ENCODE results near the gene OTX1. TPM values are rescaled to one million over a fixed set of nuclear protein-coding genes. Genes with fewer than 3 reads are reported as not detected.
A peak's percentile ranks its signal among the peaks of the same experiment; 100 is the strongest.

Gene OTX1
- total and polyA plus RNA-seq, 2 of the 8 experiments (the other 6 are each of a cell fraction or from before 2014, with no cell fraction given), result 0.24 to 3.3 TPM

DNA sequence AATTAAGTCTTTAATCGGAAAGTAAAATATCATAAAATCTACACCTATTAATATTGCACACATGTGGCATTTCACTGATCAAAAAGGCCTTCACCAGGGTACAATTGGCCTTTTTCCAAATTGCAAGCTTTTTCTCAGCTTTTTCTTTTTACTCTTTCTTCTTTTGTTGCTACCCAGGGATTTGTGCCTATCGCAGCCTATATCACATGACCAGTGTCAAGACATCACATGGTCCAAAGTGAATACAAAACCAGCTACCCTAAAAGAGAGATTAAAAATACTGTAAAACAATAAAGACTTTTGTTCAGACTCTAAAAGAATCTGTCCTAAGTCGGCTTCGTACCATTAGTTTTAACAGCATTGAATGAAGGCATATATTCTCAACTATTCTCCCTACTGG, 15.0 kb upstream of the OTX1 start:
- Histone ChIP-seq H3K79me1 (ENCODE audit: low read depth, low read length) (no peaks in the 10 kb centered on the region), H2BK12ac (ENCODE audit: low read depth, low read length) (no peak overlapping the region), H3K9ac (replicated peaks in 1 of 4; ENCODE audit: extremely low read depth in 1 of 4, low read depth in 3 of 4, low read length in 3 of 4) (no peak overlapping the region), H3K4me3 (ENCODE audit: extremely low read depth in 1 of 4, insufficient read depth in 2 of 4, low read depth in 3 of 4, low read length in 4 of 4) (no peak overlapping the region), H4K20me1 (replicated peaks in 1 of 2; ENCODE audit: control insufficient read depth in 1 of 2, insufficient read depth in 2 of 2, low read length in 2 of 2) (no peaks in the 10 kb centered on the region), H2AFZ (ENCODE audit: low read length) (no peak overlapping the region), H4K5ac (ENCODE audit: insufficient read length, low read depth, low read length) (no peak overlapping the region), H3K79me2 (ENCODE audit: control insufficient read depth in 1 of 2, insufficient read depth in 2 of 2, low read length in 2 of 2) (no peaks in the 10 kb centered on the region), H3K9me3 (ENCODE audit: insufficient read depth in 2 of 2, low read depth in 1 of 2, low read length in 1 of 2) (no peaks in the 10 kb centered on the region), H3K27ac (ENCODE audit: low read depth, low read length) (no peak overlapping the region), H4K8ac (ENCODE audit: extremely low read depth, insufficient read depth, low read length) (no peak overlapping the region; the same call in 1 of the 2 replicates), H3K23me2 (ENCODE audit: low read depth, low read length) (no peaks in the 10 kb centered on the region; the same call in 1 of the 2 replicates), H2BK15ac (ENCODE audit: low read length) (no peak overlapping the region), H3K56ac (replicated peaks; ENCODE audit: insufficient read length, low read depth, low read length) (no peak overlapping the region), H3K23ac (ENCODE audit: insufficient read length) (no peak overlapping the region), H2BK120ac (replicated peaks; ENCODE audit: low read depth, low read length) (no peak overlapping the region), H3K27me3 (replicated peaks in 1 of 4; ENCODE audit: control insufficient read depth in 3 of 4, extremely low read depth in 1 of 4, insufficient read depth in 3 of 4, low read length in 3 of 4) (no peaks in the 10 kb centered on the region), H2AK5ac (ENCODE audit: low read depth, low read length) (no peak overlapping the region), H2BK20ac (ENCODE audit: low read length) (no peak overlapping the region), H3K14ac (ENCODE audit: insufficient read length) (no peak overlapping the region), H2BK5ac (ENCODE audit: low read depth, low read length) (no peak overlapping the region), H3K18ac (ENCODE audit: extremely low read depth, low read length) (no peak overlapping the region), H3K4me1 (replicated peaks in 1 of 4; ENCODE audit: control insufficient read depth in 3 of 4, insufficient read depth in 4 of 4, low read length in 3 of 4) (peaks cover 0 to 3% (median 0%) of the 10 kb centered on the region in 4 experiments; a peak in 2 of 7 replicates), H3K4ac (replicated peaks; ENCODE audit: insufficient read length, low read depth, low read length) (no peak overlapping the region), H4K91ac (replicated peaks; ENCODE audit: insufficient read length, low read length) (no peak overlapping the region), H3K4me2 (ENCODE audit: insufficient read depth in 1 of 2, low read depth in 2 of 2, low read length in 2 of 2) (no peak overlapping the region), H3K36me3 (ENCODE audit: control insufficient read depth in 2 of 4, insufficient read depth in 4 of 4, low read length in 3 of 4) (no peaks in the 10 kb centered on the region)
- no peak for FAIRE-seq
- 85% methylated on average over 4 of the region's 4 CpGs; no CpG with 5 or more reads in 1 of the 2 experiments for WGBS, 2 experiments (ENCODE audit: extremely low coverage in 1 of 2, insufficient coverage in 1 of 2, insufficient read length in 1 of 2, insufficient replicate concordance in 2 of 2, low coverage in 1 of 2, low lambda C conversion rate in 2 of 2, missing lambda C conversion rate in 1 of 2)
- TF ChIP-seq BRCA1 (IDR thresholded peaks at IDR 0.05; ENCODE audit: low read depth, low read length) (no peak), NRF1 (IDR thresholded peaks at IDR 0.05; ENCODE audit: low read depth, low read length) (no peak), KDM1A (IDR thresholded peaks at IDR 0.05; ENCODE audit: borderline replicate concordance, low read length) (no peak), SAP30 (IDR thresholded peaks at IDR 0.05; ENCODE audit: insufficient read depth, insufficient replicate concordance, low read length) (no peak)
- TF ChIP-seq, protein P1, sequence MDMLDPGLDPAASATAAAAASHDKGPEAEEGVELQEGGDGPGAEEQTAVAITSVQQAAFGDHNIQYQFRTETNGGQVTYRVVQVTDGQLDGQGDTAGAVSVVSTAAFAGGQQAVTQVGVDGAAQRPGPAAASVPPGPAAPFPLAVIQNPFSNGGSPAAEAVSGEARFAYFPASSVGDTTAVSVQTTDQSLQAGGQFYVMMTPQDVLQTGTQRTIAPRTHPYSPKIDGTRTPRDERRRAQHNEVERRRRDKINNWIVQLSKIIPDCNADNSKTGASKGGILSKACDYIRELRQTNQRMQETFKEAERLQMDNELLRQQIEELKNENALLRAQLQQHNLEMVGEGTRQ (IDR thresholded peaks at IDR 0.05; ENCODE audit: low read length), result peak; percentile 60
- POLR2A ChIA-PET (ENCODE audit: partially characterized antibody), result interaction anchor here (0.9 to 1.6 kb wide), 3 partner anchors 8 to 14 kb away, joined by 3 to 6 read pairs (median 3); no protein-coding TSS in a partner anchor
- DNase-seq (ENCODE audit: low read depth in 1 of 2, low spot score in 2 of 2), result no peak
- CTCF ChIA-PET (ENCODE audit: partially characterized antibody), result interaction anchor here (1.1 kb wide), 2 partner anchors 12 to 60 kb away, joined by 3 to 6 read pairs; no protein-coding TSS in a partner anchor

All from H1 (cell line).